HK-2 (cell line): Measurements from ENCODE around the gene FBXW7.

Source experiments
- DNase-seq: peaks from one replicate; pipeline ENCODE4 v3.0.0-alpha.2; 2018; ENCODE audit not compliant: unreplicated experiment

The FBXW7 gene

DNA sequence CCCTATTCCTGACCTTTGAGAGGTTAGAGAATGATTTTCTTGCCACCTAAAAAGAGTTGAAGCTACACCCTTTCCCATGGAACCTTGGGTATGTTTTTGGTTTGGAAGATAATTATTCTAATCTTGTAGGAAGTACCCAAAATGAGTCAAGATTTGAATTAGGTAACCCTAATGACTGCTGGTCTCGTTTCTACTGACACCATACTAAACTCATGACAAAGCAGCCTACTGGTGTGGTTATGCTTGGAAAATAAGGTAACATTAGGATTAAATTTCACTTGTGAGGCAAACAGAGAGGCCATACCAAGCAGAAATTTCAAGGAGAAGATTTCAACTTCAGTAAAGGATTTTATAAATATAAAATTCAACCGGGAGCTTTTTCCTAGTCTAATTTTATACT, 107.9 kb downstream of the FBXW7 start:
- DNase-seq, result no peak

DNA sequence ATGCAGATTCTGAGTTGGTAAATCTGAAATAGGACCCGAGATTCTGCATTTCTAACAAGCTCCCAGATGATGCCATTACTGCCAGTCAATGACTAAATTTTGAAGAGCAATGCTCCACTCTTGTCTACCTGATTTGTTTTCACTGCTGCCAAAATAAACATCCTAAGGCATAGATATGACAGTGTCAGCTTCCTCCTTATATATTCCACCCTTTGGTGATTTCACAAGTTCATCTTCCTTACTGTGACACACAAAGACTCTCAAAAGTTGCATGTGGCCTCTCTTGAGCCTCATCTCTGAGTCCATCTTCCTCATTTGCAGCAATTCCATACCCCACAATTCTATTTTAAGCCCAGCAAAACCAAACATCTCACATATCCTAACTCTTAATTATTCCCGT, 110.9 kb downstream of the FBXW7 start:
- DNase-seq, result no peak

DNA sequence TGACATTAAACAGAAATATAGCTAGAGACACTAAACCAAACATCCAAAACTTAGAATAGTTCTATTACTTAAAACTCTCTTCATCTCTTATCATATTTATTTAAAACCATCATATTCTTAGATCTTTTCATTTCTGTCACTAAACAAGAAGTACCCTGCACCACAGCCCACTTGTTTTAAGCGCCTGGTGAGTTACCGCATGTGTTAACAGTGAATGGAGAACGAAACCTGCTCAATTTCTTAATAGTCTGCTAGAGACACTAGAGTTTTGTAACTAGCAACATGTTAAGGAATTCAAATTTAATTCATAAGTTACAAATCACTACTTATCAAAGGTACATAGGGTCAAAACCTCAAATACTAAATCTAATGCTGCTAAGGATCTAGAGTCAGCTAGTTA, 111.5 kb downstream of the FBXW7 start:
- DNase-seq, result no peak

DNA sequence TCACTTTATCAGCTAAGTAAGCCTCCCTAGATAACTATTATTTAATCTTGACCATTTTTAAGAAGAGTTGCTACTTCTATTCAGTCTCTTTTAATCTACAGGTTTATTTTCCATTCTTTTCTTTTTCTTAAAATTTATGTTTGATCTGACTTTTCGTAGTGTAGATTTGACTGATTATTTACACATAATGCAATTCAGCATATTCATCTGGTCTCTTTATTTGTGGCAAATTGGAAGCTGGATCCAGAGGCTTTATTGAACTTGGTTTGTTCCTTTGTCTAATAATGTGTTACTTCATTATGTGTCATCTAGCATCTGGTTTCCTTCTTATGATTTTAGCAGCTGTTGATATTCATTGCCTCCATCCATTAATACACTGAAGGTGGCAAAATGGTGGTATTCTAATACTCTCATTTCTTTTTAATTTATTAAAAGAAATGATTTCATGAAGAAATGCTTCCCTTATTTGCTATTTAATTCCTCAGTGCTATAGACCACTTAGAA, 113.0 kb downstream of the FBXW7 start:
- no peak for DNase-seq

DNA sequence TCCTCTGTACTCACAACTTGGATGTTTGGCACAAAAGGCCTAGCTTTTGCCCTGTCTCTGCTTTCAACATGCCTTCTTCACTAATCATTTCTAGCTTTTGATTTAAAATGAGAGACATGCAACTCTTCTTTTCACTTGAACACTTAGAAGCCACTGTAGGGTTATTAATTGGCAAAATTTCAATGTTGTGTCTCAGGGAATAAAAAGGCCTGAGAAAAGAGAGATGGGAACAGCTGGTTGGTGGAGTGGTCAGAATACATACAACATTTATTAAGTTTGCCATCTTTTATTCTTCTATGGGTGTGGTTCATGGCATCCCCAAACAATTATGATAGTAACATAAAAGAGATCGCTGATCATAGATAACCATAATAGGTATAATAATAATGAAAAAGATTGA, 114.3 kb downstream of the FBXW7 start:
- DNase-seq, result no peak

DNA sequence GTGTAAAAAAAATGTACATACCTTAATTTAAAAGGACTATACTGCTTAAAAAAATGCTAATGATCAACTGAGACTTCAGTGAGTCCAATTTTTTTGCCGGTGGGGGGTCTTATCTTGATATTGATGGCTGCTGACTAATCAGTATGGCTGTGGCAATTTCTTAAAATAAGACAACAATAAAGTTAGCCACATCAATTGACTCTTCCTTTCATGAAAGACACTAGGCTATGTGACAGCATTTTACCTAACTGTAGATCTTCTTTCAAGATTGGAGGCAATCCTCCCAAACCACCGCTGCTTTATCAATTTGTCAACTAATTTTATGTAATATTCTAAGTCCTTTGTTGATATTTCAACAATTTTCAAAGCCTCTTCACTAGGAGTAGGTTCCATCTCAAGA, 116.1 kb downstream of the FBXW7 start:
- no peak for DNase-seq

DNA sequence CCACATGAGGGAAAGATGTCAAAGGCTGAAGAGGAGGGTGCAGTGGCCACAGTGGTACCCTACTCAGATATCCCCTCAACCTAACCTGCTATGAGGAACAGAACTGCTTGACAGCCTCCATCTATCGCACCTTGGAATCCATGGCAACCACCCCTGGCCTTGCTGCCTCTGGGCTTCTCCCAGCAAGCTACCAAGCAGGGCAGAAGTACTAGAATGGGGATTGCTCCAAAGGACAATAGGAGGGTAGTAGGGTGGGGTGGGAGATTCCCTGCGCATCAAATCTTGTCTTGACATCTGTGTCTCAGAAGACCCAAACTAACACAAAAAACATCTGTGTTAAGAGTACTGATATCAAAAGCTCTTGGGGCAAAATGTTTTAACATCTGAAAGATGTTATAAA, 118.2 kb downstream of the FBXW7 start:
- no peak for DNase-seq

DNA sequence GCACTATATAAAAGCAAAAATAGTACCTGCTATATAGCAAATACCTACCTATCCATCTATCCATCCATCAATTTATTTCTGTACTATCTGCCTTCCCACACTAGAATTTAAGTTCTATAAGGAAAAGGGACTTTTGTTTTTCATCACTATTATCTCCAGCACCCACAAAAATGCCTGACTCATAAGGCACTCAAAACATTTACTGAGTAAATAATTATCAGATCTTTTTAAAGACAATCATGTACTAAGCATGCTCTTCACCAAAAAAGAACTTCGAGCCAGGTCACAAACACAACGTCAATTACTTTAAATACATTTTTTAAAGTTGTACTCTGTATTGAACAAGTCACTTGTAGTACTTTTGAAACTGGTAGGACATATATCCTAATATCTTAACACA, 119.9 kb downstream of the FBXW7 start:
- no peak for DNase-seq

DNA sequence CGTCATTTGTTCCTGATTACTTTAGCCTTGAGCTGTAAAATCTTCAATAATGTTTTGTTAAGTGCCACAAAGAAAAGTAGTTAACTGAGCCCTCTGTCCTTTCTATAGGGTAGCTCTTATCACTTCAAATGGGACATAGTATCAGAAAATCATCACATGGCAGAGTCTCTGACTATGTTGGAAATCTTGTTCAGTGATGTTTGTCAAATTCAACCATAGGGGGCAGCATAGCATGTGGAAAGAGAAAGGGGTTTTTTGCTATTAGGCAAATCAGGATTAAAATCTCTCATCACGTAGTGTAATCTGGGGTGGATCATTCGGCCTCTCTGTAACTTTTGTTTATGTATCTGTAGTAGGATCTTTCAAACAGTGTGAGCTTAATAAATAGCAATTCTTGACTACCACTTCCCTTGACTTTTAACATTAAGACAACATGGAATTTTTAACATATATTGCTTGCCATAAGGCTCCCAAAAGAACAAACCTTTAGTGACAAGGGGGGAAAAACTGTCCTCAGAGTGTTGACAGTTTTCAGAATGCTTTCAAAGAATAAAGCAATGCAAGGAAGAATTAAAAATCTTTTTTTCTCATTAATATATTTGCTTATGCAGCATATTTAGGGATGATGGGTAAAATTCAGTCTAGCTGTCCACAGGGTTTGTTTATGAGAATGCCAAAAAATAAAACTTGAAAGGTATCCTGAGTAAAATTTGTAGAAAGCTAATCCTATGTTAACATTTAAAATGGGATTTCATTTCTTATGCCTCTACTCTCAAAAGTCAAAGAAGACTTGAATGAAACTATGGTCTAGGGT, 127.2 kb downstream of the FBXW7 start:
- DNase-seq, result no peak

DNA sequence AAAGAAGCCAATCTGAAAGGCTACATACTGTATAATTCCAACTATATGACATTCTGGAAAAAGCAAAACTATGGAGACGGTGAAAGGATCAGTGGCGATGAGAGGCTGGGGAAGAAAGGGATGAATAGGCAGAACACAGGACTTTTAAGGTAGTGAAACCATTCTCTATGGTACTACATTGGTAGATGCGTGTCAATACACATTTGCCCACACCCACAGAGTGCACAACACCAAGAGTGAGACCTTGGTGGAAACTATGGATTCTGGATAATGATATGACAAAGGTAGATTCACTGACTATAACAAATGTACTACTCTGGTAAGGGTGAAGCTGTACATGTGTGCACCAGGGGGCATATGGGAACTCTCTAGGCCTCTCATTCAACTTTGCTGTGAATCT, 134.5 kb downstream of the FBXW7 start:
- no peak for DNase-seq

DNA sequence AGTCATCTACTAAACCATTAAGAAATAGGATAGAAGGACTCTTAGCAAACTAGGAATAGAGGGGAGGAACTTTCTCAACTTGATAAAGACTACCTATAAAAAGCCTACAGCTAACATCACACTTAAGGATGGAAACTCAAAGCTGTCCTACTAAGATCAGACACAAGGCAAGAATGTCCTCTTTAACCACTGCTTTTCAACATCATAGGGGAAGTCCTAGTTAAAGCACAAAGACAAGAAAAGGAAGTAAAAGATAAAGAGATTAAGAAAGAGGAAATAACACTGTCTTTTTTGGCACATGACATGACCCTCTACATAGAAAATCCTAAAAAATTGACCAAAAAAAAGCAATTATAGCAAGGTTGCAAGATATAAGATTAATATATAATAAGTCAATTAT, 136.6 kb downstream of the FBXW7 start:
- DNase-seq, result no peak

DNA sequence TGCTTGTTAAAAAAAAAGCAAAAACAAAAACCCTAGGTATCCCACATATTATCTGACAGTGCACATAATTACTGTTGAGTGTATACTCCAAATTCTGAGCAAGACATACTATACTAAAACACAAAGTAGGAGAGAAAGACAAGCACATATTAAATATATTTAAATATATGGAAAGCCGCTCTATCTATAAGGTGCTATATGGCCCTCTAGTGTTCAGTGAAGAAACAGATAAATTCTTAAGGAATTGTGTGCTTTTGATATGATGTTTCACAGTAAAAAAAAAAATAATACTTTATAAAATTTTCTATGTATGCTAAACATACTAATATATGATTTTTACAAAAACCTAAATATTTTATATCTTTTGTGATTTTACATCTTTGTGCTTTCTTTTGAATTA, 137.8 kb downstream of the FBXW7 start:
- no peak for DNase-seq

DNA sequence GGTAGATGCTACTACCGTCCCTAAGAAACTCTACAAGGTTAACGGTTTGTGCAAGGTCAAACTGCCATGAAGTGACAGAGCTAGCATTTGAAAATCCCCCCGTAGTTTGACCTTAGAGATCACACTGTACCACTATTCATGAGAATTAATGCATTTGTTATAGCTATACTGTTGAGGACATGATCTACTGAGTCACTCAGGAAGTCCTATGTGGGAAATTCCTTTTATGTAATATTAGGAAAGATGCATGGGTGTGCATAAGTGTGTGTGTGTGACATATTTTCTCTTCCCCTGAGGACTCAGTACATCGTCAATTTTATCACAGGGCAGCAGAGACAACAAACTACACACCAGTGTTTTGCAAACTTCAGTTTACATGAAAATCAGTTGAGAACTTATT, 141.1 kb downstream of the FBXW7 start:
- DNase-seq, result no peak

DNA sequence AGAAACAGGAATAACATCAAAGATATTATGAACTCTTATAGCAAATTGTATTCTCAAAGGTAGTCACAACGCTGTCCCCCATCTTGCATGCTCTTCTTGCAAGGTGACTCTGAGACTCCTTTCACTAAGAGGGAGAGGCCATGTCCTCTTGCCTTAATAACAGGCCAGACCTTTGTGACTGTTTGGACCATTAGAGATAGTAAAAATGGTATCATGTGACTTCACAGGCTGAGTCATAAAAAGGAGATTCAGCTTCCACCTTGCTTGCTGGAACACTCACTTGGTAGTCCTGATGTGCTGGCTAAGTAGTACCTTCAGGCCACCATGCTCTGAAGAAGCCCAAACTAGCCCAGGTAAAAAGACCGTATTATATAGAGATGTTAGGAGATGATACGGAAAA, 143.8 kb downstream of the FBXW7 start:
- DNase-seq, result no peak

DNA sequence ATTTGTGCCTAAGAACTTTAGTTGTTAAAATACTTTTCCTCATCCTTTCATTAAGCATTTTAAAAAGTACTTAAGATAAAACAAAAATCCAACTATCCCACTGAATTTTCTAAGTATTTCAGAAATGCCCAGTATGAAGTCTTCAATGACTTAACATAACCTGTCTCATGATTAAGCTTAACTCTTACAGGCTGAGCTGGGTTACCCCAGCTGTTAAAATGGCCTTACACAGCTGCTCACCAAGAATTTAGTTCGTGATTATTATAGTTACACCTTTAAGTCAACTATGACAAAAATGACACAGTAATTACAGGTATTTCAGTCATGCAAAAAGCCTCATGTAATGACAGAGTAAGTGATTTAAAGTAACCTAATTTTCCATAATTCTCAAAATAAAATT, 145.7 kb downstream of the FBXW7 start:
- DNase-seq, result no peak

DNA sequence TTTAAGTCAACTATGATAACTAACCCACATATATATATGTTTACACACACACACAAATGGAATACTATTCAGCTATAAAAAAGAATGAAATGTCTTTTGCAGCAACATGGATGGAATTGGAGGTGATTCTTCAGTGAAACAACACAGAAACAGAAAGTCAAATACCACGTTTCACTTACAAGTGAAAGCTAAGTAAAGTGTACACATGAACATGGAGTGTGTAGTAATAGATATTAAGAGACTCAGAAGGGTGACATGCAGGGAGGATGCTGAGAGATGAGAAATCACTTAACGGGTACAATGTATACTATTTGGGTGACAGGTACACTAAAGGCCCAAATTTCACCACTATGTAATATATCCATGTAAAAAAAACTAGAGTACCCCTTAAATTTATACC, 146.5 kb downstream of the FBXW7 start:
- no peak for DNase-seq

DNA sequence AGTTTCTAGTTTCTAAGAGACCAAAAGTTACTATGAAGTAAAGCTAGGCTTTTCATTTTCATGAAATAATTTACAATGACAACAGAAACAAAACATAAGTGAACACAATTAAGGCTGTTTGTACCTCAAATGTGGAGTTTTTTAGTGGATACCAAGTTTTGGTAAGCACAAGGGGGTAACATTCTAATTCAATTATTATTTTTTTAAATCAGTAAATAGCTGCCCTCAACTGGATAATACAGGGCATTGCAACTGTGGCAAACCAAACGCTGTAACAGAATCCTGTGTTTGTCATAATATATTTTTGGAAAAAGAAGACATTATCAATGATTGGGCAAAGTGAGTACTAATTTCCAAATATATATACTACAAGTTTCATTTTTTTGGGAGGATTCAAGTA, 150.3 kb downstream of the FBXW7 start:
- no peak for DNase-seq

DNA sequence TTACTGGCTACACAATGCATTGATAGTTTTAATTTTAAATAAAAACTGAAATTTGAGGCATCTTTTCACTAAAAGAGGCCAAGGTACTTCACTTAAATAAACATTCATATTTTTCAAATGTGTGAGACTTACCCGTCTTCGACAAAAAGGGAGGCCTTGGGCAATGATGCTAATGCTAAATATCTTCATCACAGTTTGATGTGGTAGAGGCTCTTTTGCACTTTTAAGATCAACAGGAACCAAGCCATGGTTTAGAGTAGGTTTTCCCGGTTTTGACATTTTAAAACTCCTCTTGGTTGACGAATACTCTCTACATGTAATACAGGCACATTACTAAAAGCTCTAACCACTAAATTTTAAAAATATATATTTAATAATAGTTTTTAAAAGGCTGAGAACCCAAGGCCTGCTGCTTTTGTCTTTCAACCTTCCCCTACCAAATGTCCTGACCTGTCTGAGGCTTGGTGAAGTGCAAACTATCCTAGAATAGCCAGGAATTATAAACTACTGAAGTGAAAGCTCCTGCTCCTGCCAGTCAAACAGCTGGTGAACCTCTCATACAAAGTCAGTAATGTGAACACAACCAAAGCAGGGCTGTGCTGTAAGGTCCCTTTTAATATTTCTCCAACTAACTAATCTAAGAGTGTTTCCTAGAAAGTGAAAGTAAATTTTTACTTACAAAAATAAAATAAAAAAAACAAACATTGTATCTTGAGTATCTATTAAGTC, 153.7 kb downstream of the FBXW7 start:
- no peak for DNase-seq

DNA sequence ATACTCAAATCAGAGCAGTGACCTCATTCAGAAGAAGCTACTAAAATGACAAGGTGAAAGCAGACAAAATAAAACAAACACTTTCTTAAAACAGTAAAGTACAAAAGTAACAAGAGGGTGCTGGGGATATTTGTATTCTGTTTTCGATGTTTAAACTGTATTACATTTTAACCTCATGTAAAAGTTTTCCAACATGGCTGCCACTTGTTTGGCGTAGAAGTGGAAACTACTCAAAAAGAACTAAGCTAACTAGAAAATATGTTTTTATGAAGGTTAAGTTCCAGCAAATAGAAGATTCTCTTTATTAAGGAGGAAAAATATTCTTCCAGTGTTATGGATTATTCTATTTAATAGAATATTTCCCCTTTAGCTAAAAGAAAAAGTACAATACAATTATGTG, 155.0 kb downstream of the FBXW7 start:
- DNase-seq, result no peak

DNA sequence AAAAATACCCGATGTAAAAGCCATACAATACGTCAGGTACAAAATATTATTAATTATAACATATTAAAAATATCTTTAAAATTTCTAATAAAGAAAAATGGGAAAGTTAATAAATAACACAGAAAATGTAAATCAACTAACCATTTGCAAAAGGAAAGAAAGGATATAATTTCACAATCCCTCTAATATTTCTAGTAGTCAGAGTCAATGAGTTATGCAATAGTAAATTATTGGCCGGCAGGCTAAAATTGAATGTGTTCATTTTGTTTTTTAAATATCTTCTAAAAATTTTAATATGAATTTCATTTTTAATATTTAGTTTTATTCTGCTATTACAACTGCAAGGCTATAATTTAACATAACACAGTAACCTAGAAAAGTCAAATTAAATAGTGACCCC, 155.7 kb downstream of the FBXW7 start:
- DNase-seq, result no peak

DNA sequence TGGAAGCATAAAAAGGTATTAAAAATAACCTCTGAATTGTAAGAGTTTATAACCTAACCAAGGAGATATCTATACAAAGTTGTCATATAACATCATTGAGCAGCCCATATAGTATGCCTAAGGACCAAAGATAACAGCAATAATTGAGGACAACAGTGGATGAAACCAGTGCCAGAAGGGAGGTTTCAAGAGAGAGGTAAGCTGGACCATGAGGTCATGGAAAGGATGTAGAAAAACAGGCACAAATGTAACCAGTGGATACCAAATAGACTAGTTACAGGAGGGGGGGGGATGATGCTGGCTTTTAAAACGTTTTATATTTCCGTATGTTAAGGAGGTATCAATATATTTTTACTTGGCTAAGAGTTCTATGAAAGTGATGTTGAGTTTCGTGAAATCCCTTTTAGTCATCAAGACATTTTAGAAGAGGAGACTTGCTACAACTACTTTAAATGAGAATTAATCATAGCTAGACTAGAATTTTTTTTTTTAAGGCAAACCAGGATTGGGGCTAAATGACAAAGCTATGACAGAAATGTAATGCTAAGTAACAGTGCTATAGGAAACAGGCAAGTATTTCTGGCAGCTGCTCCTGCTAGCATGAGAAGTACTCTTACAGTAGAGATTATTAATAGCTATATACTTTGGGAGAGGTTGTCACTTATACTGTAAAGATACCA, 161.1 kb downstream of the FBXW7 start:
- no peak for DNase-seq

DNA sequence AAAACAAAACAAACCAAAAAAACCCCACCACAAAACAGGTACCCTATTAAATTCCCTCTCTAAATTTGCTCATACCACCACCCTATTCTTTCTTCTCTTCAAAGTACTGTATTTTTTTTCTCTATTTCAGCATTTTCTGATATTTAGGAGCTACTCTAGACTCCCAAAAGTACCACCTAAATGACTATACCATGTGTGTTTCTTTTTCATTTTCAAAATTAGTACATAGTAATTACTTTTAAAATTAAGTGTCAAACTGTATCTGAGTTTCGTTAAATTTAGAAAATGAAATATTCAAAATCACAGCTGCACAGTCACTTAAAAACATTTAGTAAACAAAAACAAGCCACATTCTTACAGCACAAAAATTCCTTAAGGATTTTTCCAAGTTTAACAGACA, 161.7 kb downstream of the FBXW7 start:
- no peak for DNase-seq

DNA sequence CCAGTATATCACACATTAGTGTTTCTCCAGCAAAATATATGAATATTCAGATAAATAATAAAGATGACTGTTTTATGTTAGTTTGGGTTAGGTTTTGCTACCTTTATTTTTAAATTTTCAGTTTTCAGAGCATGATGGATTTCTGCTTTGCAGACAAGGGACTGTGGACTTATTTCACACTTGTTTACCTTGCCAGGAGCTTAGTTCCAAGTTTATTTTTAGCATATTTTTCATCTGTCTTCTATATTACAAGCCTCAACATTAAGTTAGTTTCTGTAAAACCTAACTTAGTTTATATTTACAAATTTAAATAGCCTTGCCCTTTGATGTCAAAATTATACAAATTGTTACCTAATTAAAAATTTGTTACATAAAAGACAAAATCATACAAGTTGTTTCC, 163.4 kb downstream of the FBXW7 start:
- DNase-seq, result no peak
